BJ (cell line): ENCODE data around the gene ABCB1. TPM values are rescaled to one million over a fixed set of nuclear protein-coding genes. Genes with fewer than 3 reads are reported as not detected.

Source experiments
- CTCF ChIA-PET: fragments of 350-600 bp; formaldehyde crosslinking; extraction: SDS; loops from one replicate; lab custom pipeline; 2021; ENCODE audit warnings: antibody characterized with exemption, inconsistent platforms; lab: Yijun Ruan, JAX
- POLR2A ChIA-PET: fragments of 300-600 bp; sonication (Branson Sonifier 250); formaldehyde crosslinking; extraction: SDS; loops from one replicate; lab custom pipeline; 2021; ENCODE audit warnings: antibody characterized with exemption; lab: Charles Lee
- DNase-seq: peaks from one replicate; pipeline ENCODE4 v3.0.0-alpha.2; 2011; ENCODE audit warnings: low read depth
- H3K27me3 ChIP-seq: 2 replicates; pipeline ENCODE4 v1.6.0; 2011; ENCODE audit warnings: low read length; ENCODE audit not compliant: control insufficient read depth, insufficient read depth
- H3K36me3 ChIP-seq: 2 replicates; pipeline ENCODE4 v1.5.1; 2011; ENCODE audit warnings: low read length; ENCODE audit not compliant: control insufficient read depth, insufficient read depth
- H3K4me3 ChIP-seq: 2 replicates; pipeline ENCODE4 v1.5.1; 2011; ENCODE audit warnings: low read depth, mild to moderate bottlenecking, control low read depth, low read length
- polyA plus RNA-seq: library from polyadenylated mRNA; depleted of rRNA; stranded (reverse); fragments of >200 nt; gene quantifications from 2 replicates; pipeline ENCODE4 v1.2.3, GENCODE V29; 2011
- TF ChIP-seq, protein P1 (sequence below): IDR thresholded peaks from 2 replicates; pipeline ENCODE4 v1.5.1; 2011; ENCODE audit warnings: low read depth, mild to moderate bottlenecking, control low read depth, inconsistent platforms, low read length, moderate library complexity; ENCODE audit not compliant: insufficient read depth

Gene ABCB1
- polyA plus RNA-seq, 1 experiment, result 0.25 TPM

DNA sequence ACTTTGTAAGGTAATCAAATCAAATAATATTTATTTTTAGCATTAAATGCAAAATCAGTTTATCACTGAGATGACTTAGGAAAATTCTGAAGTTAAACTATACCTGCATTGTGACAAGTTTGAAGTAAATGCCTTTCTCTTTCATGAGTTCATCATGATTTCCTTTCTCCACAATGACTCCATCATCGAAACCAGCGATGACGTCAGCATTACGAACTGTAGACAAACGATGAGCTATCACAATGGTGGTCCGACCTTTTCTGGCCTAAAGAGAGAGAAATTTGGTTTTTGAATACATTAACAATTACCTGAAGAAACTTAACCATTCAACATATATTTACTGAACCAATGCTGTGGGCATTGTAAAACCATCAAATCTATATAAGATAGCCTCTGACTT lies 54.9 kb downstream of the ABCB1 start:
- CTCF ChIA-PET, result no interaction called here
- Histone ChIP-seq H3K4me3 (no peak overlapping the region), H3K27me3 (no peaks in the 10 kb centered on the region), H3K36me3 (no peaks in the 10 kb centered on the region)
- POLR2A ChIA-PET, result no interaction called here
- no peak for DNase-seq
- TF ChIP-seq, protein P1, sequence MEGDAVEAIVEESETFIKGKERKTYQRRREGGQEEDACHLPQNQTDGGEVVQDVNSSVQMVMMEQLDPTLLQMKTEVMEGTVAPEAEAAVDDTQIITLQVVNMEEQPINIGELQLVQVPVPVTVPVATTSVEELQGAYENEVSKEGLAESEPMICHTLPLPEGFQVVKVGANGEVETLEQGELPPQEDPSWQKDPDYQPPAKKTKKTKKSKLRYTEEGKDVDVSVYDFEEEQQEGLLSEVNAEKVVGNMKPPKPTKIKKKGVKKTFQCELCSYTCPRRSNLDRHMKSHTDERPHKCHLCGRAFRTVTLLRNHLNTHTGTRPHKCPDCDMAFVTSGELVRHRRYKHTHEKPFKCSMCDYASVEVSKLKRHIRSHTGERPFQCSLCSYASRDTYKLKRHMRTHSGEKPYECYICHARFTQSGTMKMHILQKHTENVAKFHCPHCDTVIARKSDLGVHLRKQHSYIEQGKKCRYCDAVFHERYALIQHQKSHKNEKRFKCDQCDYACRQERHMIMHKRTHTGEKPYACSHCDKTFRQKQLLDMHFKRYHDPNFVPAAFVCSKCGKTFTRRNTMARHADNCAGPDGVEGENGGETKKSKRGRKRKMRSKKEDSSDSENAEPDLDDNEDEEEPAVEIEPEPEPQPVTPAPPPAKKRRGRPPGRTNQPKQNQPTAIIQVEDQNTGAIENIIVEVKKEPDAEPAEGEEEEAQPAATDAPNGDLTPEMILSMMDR, result no peak

DNA sequence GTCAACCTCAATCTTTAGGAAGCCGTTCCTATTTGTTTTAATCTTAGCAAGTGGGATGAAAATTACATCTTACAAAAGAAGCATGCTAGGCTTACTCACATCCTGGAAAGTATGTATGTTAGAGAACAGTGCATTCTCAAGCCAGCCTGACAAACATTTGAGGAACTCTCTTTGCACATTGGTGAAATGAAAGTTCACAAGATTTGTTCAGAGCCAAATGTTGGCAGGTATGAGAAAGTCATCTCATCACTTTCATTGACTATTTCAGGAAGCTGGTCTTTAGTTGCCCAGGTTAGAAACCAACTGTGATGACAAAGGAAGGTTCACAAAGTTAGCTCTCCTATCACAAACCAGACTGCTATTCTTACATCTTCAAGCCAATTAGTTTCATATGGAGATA lies 57.1 kb downstream of the ABCB1 start:
- POLR2A ChIA-PET, result no interaction called here
- CTCF ChIA-PET, result no interaction called here
- no peak for DNase-seq
- TF ChIP-seq, protein P1, result no peak
- no peaks in the 10 kb centered on the region for H3K36me3 ChIP-seq
- H3K27me3 ChIP-seq, result no peaks in the 10 kb centered on the region
- no peak overlapping the region for H3K4me3 ChIP-seq

DNA sequence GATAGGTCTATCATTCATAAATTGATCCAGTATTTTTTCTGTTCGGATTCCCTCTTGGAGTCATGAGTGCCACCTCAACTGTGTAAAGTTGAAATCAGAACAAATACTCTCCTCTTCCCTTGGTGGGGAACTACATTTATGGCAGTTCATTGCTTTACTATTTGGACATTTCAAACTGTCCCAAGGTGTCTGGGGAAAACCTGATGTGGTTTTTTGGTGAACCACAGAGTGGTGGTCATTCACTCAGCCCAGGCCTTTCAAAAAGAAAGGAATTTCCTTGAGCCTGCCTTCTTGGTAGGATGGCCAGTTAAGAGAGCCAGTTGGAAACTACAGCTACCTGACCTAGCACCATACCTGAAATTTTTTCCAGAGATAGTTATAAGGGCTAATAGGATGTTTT lies 59.0 kb downstream of the ABCB1 start:
- TF ChIP-seq, protein P1, result no peak
- ChIA-PET POLR2A (no interaction called here), CTCF (no interaction called here)
- Histone ChIP-seq H3K27me3 (no peaks in the 10 kb centered on the region; the same call in 1 of the 2 replicates), H3K36me3 (no peaks in the 10 kb centered on the region), H3K4me3 (no peak overlapping the region)
- no peak for DNase-seq

DNA sequence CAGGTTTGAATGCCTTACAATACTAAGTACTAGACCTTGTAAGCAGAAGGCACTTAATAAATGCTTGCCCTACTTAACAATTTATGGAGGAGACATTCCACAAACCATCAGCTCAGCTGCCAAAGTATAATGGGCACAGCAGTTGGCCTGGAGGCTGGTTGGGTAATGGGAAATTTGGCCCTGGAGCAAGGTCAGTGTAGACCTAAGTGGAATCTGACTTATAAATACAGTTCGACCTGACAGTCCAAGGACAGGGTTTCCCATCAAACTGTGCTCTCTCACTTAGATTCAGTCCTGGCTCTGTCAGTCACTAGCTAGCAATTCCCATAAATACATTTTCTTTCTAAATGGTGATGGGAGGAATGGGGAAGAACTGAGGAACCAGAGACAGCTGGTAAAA lies 62.6 kb downstream of the ABCB1 start:
- Histone ChIP-seq H3K4me3 (no peak overlapping the region), H3K36me3 (no peaks in the 10 kb centered on the region), H3K27me3 (no peaks in the 10 kb centered on the region; the same call in 1 of the 2 replicates)
- no peak for DNase-seq
- TF ChIP-seq, protein P1, result no peak
- ChIA-PET POLR2A (no interaction called here), CTCF (no interaction called here)

DNA sequence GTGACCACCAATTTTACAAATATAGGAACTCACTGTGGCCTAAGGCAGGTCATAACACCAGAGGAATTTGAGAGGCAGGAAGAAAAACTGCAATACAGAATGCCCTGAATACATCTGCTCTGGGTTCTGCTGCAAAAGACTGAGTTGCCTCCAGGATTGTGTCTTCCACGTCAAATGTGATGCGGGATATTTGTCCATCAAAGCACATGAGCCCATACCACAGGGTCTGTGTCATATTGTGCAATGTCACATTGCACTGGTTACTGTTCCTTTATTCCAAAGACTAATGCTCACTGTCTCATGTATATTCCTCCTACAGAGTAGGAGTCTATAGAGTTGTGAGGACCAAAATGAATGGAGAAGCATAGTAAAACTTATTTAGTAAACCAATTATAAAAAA lies 66.6 kb downstream of the ABCB1 start:
- CTCF ChIA-PET, result no interaction called here

More for the DNA sequence above, 66.6 kb downstream of the ABCB1 start:
- TF ChIP-seq, protein P1, result no peak
- POLR2A ChIA-PET, result no interaction called here
- DNase-seq, result no peak
- Histone ChIP-seq H3K4me3 (no peak overlapping the region), H3K27me3 (no peaks in the 10 kb centered on the region; the same call in 1 of the 2 replicates), H3K36me3 (no peaks in the 10 kb centered on the region)
